ENCODE data around the gene MRFAP1L1. TPM values are rescaled to one million over a fixed set of nuclear protein-coding genes. Genes with fewer than 3 reads are reported as not detected.

Gene MRFAP1L1
- total and polyA plus RNA-seq, 10 of the 15 experiments (the other 5 are each of a cell fraction or from before 2014, with no cell fraction given) = 30.6 to 85.1 (median 52.9) TPM

GRCh38 chr4:6747294-6748051 is 37.8 kb upstream of the MRFAP1L1 start (continued):
- TF ChIP-seq SIN3A (IDR thresholded peaks at IDR 0.05; ENCODE audit: low read depth, low read length) = no peak
- TF ChIP-seq NKRF (conservative IDR thresholded peaks at IDR 0.05) = no peak

GRCh38 chr4:6746721-6747293 is 37.1 kb upstream of the MRFAP1L1 start:
- no peak overlapping the region for H3K9ac ChIP-seq (ENCODE audit: control insufficient read depth, insufficient read depth, low read length)
- H3K27ac ChIP-seq (ENCODE audit: control insufficient read depth, insufficient read depth) = no peak overlapping the region
- no peak overlapping the region for H3K4me3 ChIP-seq
- POLR2A ChIA-PET = no interaction called here
- no peak overlapping the region for H3K4me2 ChIP-seq (ENCODE audit: control insufficient read depth, insufficient read depth)
- CTCF ChIA-PET = interaction anchor here (0.6 kb wide), 1 partner anchor 127 kb away, joined by 4 read pairs; no protein-coding TSS in a partner anchor
- DNase-seq (ENCODE audit: low read depth, low spot score) (no peak), ATAC-seq (no peak; the same call in 1 of the 3 replicates), FAIRE-seq (no peak)
- H2AFZ ChIP-seq (ENCODE audit: control insufficient read depth, low read depth, low read length) = no peak overlapping the region
- RAD21 ChIA-PET (ENCODE audit: unreplicated experiment) = no interaction called here
- H3K4me1 ChIP-seq (ENCODE audit: control insufficient read depth, insufficient read depth, low read length) = peaks cover 10% of the 10 kb centered on the region
- intact Hi-C loops (cut with micrococcal nuclease; ENCODE audit: unreplicated experiment) (no loop called here), in situ Hi-C loops (cut with MboI) (no loop called here)
- H3K79me2 ChIP-seq (ENCODE audit: control insufficient read depth, insufficient read depth, low read length) = no peaks in the 10 kb centered on the region
- no peaks in the 10 kb centered on the region for H3K36me3 ChIP-seq (ENCODE audit: control insufficient read depth in 2 of 2, insufficient read depth in 2 of 2, low read length in 1 of 2)
- no TSS peak for BruUV-seq (replicated peaks)
- SMC1A ChIA-PET (ENCODE audit: uncharacterized antibody, unreplicated experiment) = no interaction called here
- H3K9me3 ChIP-seq (replicated peaks; ENCODE audit: control insufficient read depth, insufficient read depth, low read length) = no peaks in the 10 kb centered on the region
- WGBS (ENCODE audit: insufficient coverage, insufficient replicate concordance, low lambda C conversion rate, missing lambda C conversion rate) = 67% methylated on average over 18 of the region's 20 CpGs
- H4K20me1 ChIP-seq (ENCODE audit: control insufficient read depth, insufficient read depth) = no peaks in the 10 kb centered on the region
- no peaks in the 10 kb centered on the region for H3K27me3 ChIP-seq (replicated peaks in 1 of 2; ENCODE audit: control insufficient read depth in 2 of 2, insufficient read depth in 2 of 2, low read length in 1 of 2)
- no peak for TF ChIP-seq ZBTB40 (IDR thresholded peaks at IDR 0.05; ENCODE audit: borderline replicate concordance)
- no peak for TF ChIP-seq E4F1 (IDR thresholded peaks at IDR 0.05; ENCODE audit: borderline replicate concordance, partially characterized antibody)
- TF ChIP-seq SREBF2 (IDR thresholded peaks at IDR 0.05; ENCODE audit: low read length) = no peak
- no peak for TF ChIP-seq MAX (IDR thresholded peaks at IDR 0.05; ENCODE audit: low read depth, low read length)
- no peak for TF ChIP-seq POLR2AphosphoS5 (IDR thresholded peaks at IDR 0.05; ENCODE audit: low read length)
- no peak for TF ChIP-seq YY1 (IDR thresholded peaks at IDR 0.05; ENCODE audit: low read depth, low read length)

Measured in GM12878 (cell line).